AG10803 (cell line): Measurements from ENCODE around the gene WDR70.
"Not testable (repeated sequence)": the region's sequence is repeated elsewhere in the genome, so short reads cannot be mapped to it uniquely, and the experiment has no call there.

Experiments
- DNase-seq: peaks from one replicate; pipeline ENCODE4 v3.0.0; 2010; ENCODE audit warnings: low read depth
- H3K4me3 ChIP-seq: 2 replicates; pipeline ENCODE4 v1.5.1; 2011; ENCODE audit warnings: mild to moderate bottlenecking, low read length, control low read depth
- TF ChIP-seq, protein P1 (sequence below): conservative IDR thresholded peaks from 2 replicates; pipeline ENCODE4 v1.5.1; 2011; ENCODE audit warnings: mild to moderate bottlenecking, low read length, control low read depth, inconsistent platforms

Gene WDR70

DNA sequence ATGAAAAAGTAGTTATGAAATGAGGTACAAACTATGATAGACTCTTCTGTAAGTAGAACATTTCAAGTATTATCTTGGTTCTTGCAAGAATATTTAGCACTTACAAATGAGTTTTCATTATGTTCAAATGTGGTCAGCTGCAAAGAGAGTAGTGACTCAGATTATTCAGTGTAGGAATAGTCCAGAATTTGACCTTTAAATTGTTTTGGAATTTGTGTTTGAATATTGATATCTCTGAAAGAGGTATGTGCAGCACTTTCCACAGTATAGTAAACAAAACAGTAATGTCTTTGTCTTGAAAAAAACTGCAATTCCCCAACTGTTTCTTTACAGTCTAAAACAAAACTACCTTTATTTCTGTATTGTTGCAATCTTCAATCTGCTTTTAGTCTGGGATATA is 56.1 kb downstream of the WDR70 start:
- no peak overlapping the region for H3K4me3 ChIP-seq
- TF ChIP-seq, protein P1, sequence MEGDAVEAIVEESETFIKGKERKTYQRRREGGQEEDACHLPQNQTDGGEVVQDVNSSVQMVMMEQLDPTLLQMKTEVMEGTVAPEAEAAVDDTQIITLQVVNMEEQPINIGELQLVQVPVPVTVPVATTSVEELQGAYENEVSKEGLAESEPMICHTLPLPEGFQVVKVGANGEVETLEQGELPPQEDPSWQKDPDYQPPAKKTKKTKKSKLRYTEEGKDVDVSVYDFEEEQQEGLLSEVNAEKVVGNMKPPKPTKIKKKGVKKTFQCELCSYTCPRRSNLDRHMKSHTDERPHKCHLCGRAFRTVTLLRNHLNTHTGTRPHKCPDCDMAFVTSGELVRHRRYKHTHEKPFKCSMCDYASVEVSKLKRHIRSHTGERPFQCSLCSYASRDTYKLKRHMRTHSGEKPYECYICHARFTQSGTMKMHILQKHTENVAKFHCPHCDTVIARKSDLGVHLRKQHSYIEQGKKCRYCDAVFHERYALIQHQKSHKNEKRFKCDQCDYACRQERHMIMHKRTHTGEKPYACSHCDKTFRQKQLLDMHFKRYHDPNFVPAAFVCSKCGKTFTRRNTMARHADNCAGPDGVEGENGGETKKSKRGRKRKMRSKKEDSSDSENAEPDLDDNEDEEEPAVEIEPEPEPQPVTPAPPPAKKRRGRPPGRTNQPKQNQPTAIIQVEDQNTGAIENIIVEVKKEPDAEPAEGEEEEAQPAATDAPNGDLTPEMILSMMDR, result no peak
- DNase-seq, result peak; percentile 23

DNA sequence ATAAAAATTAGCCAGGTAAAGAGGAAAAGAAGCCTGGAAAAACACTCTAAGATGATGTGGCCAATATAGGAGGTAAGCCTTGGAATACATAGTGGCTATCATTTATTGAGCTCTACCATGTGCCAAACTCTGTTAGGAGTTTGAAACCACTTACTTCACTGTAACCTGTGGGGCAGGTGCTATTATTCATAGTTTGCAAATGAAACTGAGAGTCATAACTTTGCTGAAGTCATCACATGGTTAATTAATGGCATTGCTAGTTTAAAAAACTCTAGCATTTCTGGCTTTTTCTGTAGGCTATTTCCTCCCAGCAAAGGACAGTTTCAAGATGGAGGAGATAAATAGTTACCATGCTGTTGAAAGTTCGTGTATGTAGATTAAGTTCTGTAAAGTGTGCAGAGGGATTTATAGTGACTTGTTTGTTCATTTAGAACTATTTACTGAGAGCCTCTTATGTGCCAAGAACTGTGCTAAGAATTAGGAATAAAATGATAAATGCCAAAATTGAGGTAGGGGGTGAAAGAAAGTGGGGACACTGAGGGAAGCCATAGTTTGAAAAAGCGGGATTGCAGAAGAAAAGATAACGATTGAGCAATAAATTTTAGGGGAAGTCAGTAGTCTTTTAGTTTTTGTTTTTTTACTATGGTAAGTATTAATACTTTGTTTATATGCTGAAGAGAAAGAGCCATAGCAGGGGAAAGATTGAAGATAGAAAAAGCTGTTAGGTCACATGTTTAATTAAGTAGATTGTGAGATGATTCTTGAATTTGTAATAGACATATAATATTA is 57.2 kb downstream of the WDR70 start:
- H3K4me3 ChIP-seq, result no peak overlapping the region
- DNase-seq, result no peak
- TF ChIP-seq, protein P1, result no peak

DNA sequence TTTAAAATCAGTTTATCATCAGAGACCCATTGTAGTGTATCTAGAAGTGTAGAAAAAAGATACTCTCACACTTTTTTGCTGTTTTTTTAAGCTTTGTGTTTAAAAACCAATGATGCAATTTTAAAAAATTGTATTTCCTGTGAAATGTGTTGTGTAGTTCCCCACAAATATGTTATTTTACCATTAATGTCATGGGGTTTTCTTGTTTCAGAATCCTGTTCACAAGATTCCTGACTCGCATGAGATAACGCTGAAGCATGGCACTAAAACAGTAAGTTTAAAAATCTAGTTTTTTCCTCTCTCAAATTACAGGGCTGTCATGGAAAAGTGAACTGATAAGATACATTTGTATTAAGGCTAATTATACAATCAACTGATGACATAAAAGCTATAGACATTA is 58.6 kb downstream of the WDR70 start:
- no peak overlapping the region for H3K4me3 ChIP-seq
- TF ChIP-seq, protein P1, result no peak
- DNase-seq, result peak; percentile 51

DNA sequence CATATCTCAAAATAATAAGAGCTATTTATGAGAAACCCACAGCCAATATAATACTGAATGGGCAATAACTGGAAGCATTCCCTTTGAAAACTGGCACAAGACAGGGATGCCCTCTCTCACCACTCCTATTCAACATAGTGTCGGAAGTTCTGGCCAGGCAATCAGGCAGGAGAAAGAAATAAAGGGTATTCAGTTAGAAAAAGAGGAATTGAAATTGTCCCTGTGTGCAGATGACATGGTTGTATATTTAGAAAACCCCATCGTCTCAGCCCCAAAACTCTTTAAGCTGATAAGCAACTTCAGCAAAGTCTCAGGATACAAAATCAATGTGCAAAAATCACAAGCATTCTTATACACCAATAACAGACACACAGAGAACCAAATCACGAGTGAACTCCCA is 66.7 kb downstream of the WDR70 start:
- H3K4me3 ChIP-seq, DNase-seq: not testable (repeated sequence)

DNA sequence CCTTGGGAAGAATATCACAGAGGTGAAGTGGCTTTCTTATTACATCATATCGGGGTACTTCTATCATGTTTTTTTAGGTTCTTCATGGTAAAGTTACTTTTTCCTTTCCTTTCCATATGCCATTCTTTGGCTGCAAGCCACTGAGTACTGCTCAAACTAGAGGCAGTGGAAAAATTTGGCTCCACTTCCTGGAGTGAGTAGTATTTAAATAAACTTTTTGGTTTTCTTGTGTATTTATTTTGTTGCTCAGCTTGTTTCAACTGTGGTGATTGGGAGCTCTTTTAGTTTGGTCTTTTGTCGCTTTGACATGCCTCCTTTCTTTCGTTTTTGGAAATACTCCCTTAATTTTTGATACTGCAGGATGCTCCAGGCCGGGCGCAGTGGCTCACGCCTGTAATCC is 69.8 kb downstream of the WDR70 start:
- no peak for DNase-seq
- H3K4me3 ChIP-seq, result no peak overlapping the region
- TF ChIP-seq, protein P1, result no peak

DNA sequence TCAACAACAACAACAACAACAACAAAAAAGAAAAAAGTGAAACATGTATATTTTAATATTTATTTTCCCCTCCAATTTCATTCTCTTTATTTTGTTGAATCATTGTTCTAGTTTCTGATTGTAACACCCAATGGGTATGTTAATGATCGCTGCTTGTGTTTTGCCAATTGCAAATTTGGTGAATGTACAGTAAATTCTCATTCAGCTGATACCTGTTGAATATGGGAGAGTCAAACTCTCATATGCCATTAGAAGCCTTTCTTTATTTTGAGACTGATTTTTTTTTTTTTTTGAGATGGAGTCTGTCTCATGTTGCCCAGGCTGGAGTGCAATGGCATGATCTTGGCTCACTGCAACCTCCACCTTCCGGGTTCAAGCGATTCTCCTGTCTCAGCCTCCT is 72.9 kb downstream of the WDR70 start:
- H3K4me3 ChIP-seq, DNase-seq: not testable (repeated sequence)

DNA sequence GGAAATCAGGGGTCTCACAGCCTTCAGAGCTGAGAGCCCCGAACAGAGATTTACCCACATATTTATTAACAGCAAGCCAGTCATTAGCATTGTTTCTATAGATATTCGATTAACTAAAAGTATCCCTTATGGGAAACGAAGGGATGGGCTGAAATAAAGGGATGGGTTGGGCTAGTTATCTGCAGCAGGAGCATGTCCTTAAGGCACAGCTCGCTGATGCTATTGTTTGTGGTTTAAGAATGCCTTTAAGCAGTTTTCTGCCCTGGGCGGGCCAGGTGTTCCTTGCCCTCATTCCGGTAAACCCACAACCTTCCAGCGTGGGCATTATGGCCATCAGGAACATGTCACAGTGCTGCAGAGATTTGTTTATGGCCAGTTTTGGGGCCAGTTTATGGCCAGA is 74.1 kb downstream of the WDR70 start:
- DNase-seq, H3K4me3 ChIP-seq: not testable (repeated sequence)

DNA sequence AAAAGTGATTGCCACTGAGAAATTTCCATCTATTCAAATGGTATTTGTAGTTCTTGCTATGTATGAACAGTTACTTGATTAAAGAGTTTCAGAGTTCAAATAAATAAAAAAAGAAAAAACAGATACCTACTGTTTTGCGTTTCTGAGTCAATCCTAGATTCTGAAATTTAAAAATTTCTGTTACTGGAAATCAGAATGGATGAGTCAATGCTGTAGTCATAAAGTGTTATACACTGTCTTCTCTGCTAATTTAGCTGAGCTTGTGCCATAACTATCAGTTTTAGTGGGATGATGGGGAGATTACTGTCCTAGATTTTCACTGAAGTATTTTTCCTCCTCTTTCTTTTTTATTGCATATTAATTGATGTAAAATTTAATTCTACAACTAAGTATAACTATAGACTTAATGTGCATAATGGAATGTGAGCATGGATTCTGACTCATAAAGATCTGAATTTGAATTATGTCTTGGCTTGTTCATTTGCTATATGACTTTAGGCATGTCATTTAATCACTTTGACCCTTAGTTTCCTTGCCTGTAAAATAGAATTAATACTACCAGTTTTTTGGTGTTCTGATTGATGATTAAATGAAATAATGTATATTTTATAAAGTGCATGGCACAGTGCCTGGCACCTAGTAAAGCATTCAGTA is 75.4 kb downstream of the WDR70 start:
- peak; percentile 2 for DNase-seq
- H3K4me3 ChIP-seq, result not testable (repeated sequence)

DNA sequence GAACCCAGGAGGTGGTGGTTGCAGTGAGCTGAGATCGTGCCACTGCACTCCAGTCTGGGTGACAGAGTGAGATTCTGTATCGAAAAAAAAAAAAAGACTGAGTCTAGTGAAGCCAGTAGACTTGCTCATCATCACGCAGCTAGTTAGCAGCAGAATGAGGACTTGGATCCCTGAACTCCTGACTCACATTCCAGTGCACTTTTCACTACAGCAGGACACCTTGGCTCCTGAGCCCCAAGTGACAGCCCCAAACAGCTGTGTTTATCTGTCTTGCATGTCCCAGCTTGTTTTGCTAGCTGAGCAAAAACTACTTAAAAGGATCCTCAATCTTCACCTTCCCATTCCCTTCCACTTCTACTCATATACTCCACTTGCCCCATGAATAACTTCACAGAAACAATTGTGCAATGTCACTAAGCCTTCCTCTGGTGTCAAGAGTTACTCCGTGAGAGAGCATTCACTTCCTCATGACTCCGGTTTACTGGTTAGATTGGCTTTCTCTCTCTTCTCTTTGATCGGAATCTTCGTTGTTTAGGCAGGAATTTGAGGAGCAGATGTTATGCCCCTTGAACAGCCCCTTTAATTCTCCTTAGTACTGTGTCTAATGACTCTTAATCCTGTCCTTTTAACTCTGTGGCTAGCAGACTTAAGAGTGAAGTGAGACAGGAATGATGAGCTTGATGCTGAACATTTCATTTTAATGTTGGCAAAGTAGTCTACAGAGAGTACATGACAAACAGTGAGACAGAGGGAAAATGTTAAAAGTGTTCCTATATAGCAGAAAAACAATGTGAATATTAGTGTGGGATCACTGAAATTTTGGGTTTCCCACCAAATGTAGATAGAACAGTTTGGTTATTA is 84.3 kb downstream of the WDR70 start:
- DNase-seq, H3K4me3 ChIP-seq: not testable (repeated sequence)
